Epithelial cell of proximal tubule (primary cell): ENCODE data around the gene DHX8. TPM values are rescaled to one million over a fixed set of nuclear protein-coding genes. Genes with fewer than 3 reads are reported as not detected.

Experiments
- DNase-seq: peaks from one replicate; pipeline ENCODE4 v3.0.0-alpha.2; 2011; ENCODE audit warnings: low read depth
- H3K4me3 ChIP-seq: 2 replicates; pipeline ENCODE4 v1.5.1; 2011; ENCODE audit warnings: low read depth, mild to moderate bottlenecking, low read length
- total RNA-seq: library from RNA; depleted of rRNA; stranded (reverse); fragments of >200 nt; gene quantifications from 2 replicates; pipeline ENCODE4 v1.2.3, GENCODE V29; 2015
- TF ChIP-seq, protein P1 (sequence below): conservative IDR thresholded peaks from 2 replicates; pipeline ENCODE4 v1.5.1; 2012; ENCODE audit warnings: low read depth, mild to moderate bottlenecking, low read length

DHX8 gene
- total RNA-seq, 1 donor from 2014 or later: 25.8 TPM

- TF ChIP-seq, protein P1, sequence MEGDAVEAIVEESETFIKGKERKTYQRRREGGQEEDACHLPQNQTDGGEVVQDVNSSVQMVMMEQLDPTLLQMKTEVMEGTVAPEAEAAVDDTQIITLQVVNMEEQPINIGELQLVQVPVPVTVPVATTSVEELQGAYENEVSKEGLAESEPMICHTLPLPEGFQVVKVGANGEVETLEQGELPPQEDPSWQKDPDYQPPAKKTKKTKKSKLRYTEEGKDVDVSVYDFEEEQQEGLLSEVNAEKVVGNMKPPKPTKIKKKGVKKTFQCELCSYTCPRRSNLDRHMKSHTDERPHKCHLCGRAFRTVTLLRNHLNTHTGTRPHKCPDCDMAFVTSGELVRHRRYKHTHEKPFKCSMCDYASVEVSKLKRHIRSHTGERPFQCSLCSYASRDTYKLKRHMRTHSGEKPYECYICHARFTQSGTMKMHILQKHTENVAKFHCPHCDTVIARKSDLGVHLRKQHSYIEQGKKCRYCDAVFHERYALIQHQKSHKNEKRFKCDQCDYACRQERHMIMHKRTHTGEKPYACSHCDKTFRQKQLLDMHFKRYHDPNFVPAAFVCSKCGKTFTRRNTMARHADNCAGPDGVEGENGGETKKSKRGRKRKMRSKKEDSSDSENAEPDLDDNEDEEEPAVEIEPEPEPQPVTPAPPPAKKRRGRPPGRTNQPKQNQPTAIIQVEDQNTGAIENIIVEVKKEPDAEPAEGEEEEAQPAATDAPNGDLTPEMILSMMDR: no peak
- no peak for DNase-seq
- no peak overlapping the region for H3K4me3 ChIP-seq
These were observed 84.8 kb downstream of the DHX8 start for GRCh38 chr17:43568506-43569082.

- TF ChIP-seq, protein P1: no peak
- H3K4me3 ChIP-seq: no peak overlapping the region
- DNase-seq: no peak
These were observed 86.7 kb downstream of the DHX8 start for GRCh38 chr17:43570518-43570928.

DNA sequence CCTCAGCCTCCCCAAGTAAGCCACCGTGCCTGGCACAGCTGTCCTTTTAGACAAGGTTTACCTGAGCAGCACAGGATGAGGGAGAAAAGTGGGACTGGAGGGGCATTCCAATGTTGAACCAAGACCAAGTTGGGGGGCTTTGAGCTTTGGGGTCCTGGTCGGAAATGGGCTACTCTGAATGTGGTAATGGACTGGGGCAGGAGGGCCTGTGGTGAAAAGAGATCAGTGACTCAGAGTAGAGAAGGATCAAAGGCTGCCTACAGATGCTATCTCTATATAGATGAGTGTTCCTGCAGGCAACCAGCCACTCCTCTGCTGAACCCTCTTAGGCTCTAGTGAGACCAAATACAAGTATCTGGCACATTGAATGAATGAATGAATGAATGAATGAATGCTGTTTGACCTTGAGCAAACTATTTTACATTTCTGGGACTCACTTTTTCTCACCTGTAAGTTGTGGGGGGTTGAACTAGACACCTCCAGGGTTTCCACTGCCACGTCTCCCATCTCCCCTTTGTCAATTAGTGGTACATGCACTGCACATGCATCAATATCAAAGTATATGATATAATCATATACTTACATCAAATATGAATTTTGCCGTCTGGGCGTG is 88.7 kb downstream of the DHX8 start:
- DNase-seq: no peak
- TF ChIP-seq, protein P1: no peak
- H3K4me3 ChIP-seq: no peak overlapping the region

GRCh38 chr17:43573579-43574321 is 90.0 kb downstream of the DHX8 start:
- no peak overlapping the region for H3K4me3 ChIP-seq
- TF ChIP-seq, protein P1: no peak
- DNase-seq: no peak

GRCh38 chr17:43574348-43574747 is 90.6 kb downstream of the DHX8 start:
- H3K4me3 ChIP-seq: no peak overlapping the region
- DNase-seq: no peak
- TF ChIP-seq, protein P1: no peak

DNA sequence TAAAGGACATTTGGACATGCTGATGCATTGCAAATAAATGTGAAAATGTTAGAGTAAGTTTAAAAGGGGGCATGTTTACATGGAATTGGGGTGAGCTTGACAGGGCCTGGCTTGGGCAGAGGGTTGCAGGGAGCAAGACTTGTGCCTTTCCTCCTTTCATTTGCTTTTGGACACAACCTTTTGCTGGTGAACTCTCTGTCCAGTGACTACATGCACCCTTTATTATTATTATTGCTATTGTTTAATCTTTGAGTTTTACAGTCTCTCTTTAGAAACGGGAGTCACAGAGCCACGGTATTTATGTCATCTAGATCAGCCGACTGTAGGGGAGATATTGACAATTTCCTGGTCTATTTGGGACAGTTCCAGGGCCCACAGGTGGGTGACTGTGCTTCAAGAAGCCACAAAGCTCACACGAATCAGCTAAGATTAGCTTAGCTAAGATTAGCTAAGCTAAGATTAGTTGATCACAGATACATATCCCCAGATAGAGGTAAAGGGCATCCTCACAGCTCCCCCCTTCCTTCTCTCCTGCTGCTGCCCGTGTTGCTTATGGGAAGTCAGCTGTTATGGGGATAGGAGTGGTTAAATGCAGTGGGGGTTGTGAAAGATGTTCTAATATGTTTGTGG is 91.2 kb downstream of the DHX8 start:
- TF ChIP-seq, protein P1: no peak
- DNase-seq: no peak

More for the DNA sequence above, 91.2 kb downstream of the DHX8 start:
- no peak overlapping the region for H3K4me3 ChIP-seq

Other genes with a start within 250 kb of the DHX8 start
- not detected in 2 replicates for gene RNU2-1, start 250.0 kb upstream of the DHX8 start, total RNA-seq
- gene ARL4D, start 85.0 kb upstream of the DHX8 start, total RNA-seq: 4.6 and 5.8 TPM in 2 replicates
- gene ETV4, start 62.4 kb downstream of the DHX8 start, total RNA-seq: 48.3 and 63.9 TPM in 2 replicates
- gene MEOX1, start 177.9 kb downstream of the DHX8 start, total RNA-seq: not detected in 2 replicates